GM19023 (cell line): ENCODE data around the gene LRIT2.

Experiments
- ATAC-seq: cut with Tn5 transposase; IDR thresholded peaks from one replicate; pipeline ENCODE4 v1.9.1; 2021; ENCODE audit warnings: mild to moderate bottlenecking, moderate library complexity; ENCODE audit not compliant: unreplicated experiment

Gene LRIT2

GRCh38 chr10:84225427-84226173, at the start of gene LRIT2:
TSS of gene LRIT2 (minus strand) at chr10:84225544. CDS start at chr10:84225520, 24 bp downstream.
- ATAC-seq = no peak

GRCh38 chr10:84270708-84271107, 45.4 kb upstream of the LRIT2 start:
- no peak for ATAC-seq

GRCh38 chr10:84269773-84270172, 44.4 kb upstream of the LRIT2 start:
- ATAC-seq = no peak

GRCh38 chr10:84269162-84269561, 43.8 kb upstream of the LRIT2 start:
- no peak for ATAC-seq

- peak; percentile 46 for ATAC-seq
These were observed 42.3 kb upstream of the LRIT2 start for GRCh38 chr10:84267503-84268126.

GRCh38 chr10:84265418-84265817, 40.1 kb upstream of the LRIT2 start:
- ATAC-seq = no peak

- peak; percentile 97 for ATAC-seq
These were observed 39.3 kb upstream of the LRIT2 start for GRCh38 chr10:84264611-84265141.

GRCh38 chr10:84263716-84264115, 38.4 kb upstream of the LRIT2 start:
- ATAC-seq = no peak

- ATAC-seq = no peak
These were observed 37.0 kb upstream of the LRIT2 start for GRCh38 chr10:84262190-84262956.

GRCh38 chr10:84261236-84261915, 36.0 kb upstream of the LRIT2 start:
- no peak for ATAC-seq

GRCh38 chr10:84258034-84258695, 32.8 kb upstream of the LRIT2 start:
- ATAC-seq = no peak

- no peak for ATAC-seq
These were observed 32.1 kb upstream of the LRIT2 start for GRCh38 chr10:84257343-84258020.

- ATAC-seq = peak; percentile 68
These were observed 31.4 kb upstream of the LRIT2 start for GRCh38 chr10:84256510-84257342.

- no peak for ATAC-seq
These were observed 29.5 kb upstream of the LRIT2 start for GRCh38 chr10:84254552-84255478.

GRCh38 chr10:84248794-84249193, 23.4 kb upstream of the LRIT2 start:
- no peak for ATAC-seq

GRCh38 chr10:84247496-84247895, 22.2 kb upstream of the LRIT2 start:
- ATAC-seq = no peak

GRCh38 chr10:84244651-84245270, 19.4 kb upstream of the LRIT2 start, which contains the start of gene RGR:
TSS of gene RGR (plus strand) at chr10:84245053. CDS start at chr10:84245091, 38 bp downstream.
- ATAC-seq = no peak
